ENCODE measurements around the gene CBLN3.

CBLN3 gene

GRCh38 chr14:24414732-24415420, 14.6 kb downstream of the CBLN3 start:
- DNase-seq (ENCODE audit: low read depth, low spot score): no peak
- no peak for TF ChIP-seq ZNF274 (IDR thresholded peaks at IDR 0.05; ENCODE audit: low read depth, low read length)
- no peak for TF ChIP-seq YY1 (IDR thresholded peaks at IDR 0.05; ENCODE audit: insufficient read depth, insufficient read length)
- no peak for TF ChIP-seq SUZ12 (IDR thresholded peaks at IDR 0.05; ENCODE audit: extremely low read depth, insufficient read depth, insufficient read length)
- no peak overlapping the region for H3K4me3 ChIP-seq (ENCODE audit: insufficient read length, low read depth)
- no peak overlapping the region for H3K9ac ChIP-seq (ENCODE audit: insufficient read length, low read depth)
- H3K27me3 ChIP-seq (ENCODE audit: insufficient read depth, insufficient read length): peaks cover under 1% of the 10 kb centered on the region
- peaks cover 16% of the 10 kb centered on the region for H3K36me3 ChIP-seq (ENCODE audit: insufficient read depth, insufficient read length, low read length)
- H3K4me1 ChIP-seq (ENCODE audit: insufficient read depth, insufficient read length): no peaks in the 10 kb centered on the region
- H3K9me3 ChIP-seq (ENCODE audit: insufficient read depth, low read length): no peaks in the 10 kb centered on the region

DNA sequence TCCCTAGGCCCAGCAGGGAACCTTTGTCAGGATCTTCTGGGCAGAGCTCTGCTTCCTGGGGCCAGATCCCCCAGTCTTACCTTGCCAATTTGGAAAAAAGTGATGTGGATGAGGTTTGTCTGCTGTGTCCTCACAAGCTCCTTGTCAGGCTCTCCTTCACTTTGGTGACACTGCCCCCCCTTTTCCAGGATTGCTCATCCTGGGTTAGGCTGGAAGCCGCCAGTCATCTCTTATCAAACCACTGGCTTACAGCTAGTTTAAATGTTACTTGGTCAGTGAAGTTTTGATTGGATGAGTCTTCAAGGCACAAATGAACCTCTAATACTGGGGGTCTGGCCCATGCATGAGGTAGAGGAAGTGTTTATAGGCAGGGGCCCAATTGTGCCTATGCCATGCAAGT, 15.4 kb downstream of the CBLN3 start:
- H3K36me3 ChIP-seq (ENCODE audit: insufficient read depth, insufficient read length, low read length): peaks cover 20% of the 10 kb centered on the region

DNA sequence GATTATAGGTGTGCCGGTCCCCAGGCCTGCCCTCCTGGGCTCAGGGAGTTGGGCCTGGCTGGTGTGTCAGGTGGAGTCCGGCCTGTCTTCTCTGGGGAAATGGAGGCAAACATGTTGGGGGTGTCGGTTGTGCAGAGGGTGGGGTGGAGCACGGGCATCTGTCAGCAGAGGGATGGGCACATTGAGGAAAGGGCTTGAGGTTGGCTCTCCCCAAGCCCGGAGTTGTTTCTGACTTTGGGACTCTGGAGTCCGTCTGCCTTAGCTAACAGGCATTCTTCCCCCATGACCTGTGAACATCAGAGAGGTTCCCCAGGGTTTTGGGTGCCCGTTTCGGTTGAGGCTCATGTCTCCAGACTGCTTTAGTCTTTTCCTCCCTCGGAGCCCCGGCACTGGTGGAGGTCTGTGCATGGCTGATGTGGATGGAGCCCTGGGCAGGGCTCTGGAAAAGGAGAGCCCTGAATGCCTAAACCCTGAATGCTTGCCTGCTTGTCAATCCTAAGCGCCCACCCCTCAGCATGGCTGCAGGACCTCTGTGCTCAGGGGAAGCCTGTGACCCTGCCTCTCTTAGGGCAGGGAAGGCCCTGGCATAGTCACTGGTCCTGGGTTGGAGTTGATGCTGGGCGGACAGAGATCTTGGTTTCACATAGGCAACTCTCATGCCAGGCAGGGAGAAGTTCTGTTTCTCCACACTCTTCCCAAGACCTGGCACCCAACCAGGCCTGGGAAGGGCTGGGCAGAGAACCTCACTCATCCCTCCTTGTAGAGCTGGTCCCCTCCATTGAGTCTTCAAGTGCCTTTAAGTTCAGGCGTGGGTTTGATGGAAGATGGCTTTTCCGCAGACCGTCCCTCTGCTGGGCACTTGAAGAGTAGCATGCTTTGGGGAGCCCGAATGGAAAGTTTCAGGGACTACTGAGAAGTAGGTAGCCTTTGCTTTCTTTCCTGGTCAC, 17.8 kb downstream of the CBLN3 start:
- TF ChIP-seq ZNF274 (IDR thresholded peaks at IDR 0.05; ENCODE audit: low read depth, low read length): no peak
- no peak for TF ChIP-seq SUZ12 (IDR thresholded peaks at IDR 0.05; ENCODE audit: extremely low read depth, insufficient read depth, insufficient read length)
- no peak for TF ChIP-seq YY1 (IDR thresholded peaks at IDR 0.05; ENCODE audit: insufficient read depth, insufficient read length)
- H3K36me3 ChIP-seq (ENCODE audit: insufficient read depth, insufficient read length, low read length): peaks cover 32% of the 10 kb centered on the region
- no peak for DNase-seq (ENCODE audit: low read depth, low spot score)
- H3K9me3 ChIP-seq (ENCODE audit: insufficient read depth, low read length): no peaks in the 10 kb centered on the region
- no peaks in the 10 kb centered on the region for H3K27me3 ChIP-seq (ENCODE audit: insufficient read depth, insufficient read length)
- no peak overlapping the region for H3K4me3 ChIP-seq (ENCODE audit: insufficient read length, low read depth)
- no peak overlapping the region for H3K9ac ChIP-seq (ENCODE audit: insufficient read length, low read depth)
- H3K4me1 ChIP-seq (ENCODE audit: insufficient read depth, insufficient read length): no peaks in the 10 kb centered on the region

More for the DNA sequence above, 15.4 kb downstream of the CBLN3 start:
- no peaks in the 10 kb centered on the region for H3K4me1 ChIP-seq (ENCODE audit: insufficient read depth, insufficient read length)
- no peak overlapping the region for H3K4me3 ChIP-seq (ENCODE audit: insufficient read length, low read depth)
- TF ChIP-seq YY1 (IDR thresholded peaks at IDR 0.05; ENCODE audit: insufficient read depth, insufficient read length): no peak
- TF ChIP-seq SUZ12 (IDR thresholded peaks at IDR 0.05; ENCODE audit: extremely low read depth, insufficient read depth, insufficient read length): no peak
- no peak for TF ChIP-seq ZNF274 (IDR thresholded peaks at IDR 0.05; ENCODE audit: low read depth, low read length)
- H3K9me3 ChIP-seq (ENCODE audit: insufficient read depth, low read length): no peaks in the 10 kb centered on the region
- no peaks in the 10 kb centered on the region for H3K27me3 ChIP-seq (ENCODE audit: insufficient read depth, insufficient read length)
- no peak for DNase-seq (ENCODE audit: low read depth, low spot score)
- H3K9ac ChIP-seq (ENCODE audit: insufficient read length, low read depth): no peak overlapping the region

GRCh38 chr14:24409956-24410355, 19.5 kb downstream of the CBLN3 start:
- peaks cover 30% of the 10 kb centered on the region for H3K36me3 ChIP-seq (ENCODE audit: insufficient read depth, insufficient read length, low read length)
- no peak for TF ChIP-seq YY1 (IDR thresholded peaks at IDR 0.05; ENCODE audit: insufficient read depth, insufficient read length)
- no peak for TF ChIP-seq SUZ12 (IDR thresholded peaks at IDR 0.05; ENCODE audit: extremely low read depth, insufficient read depth, insufficient read length)
- TF ChIP-seq ZNF274 (IDR thresholded peaks at IDR 0.05; ENCODE audit: low read depth, low read length): no peak
- no peaks in the 10 kb centered on the region for H3K27me3 ChIP-seq (ENCODE audit: insufficient read depth, insufficient read length)
- no peak overlapping the region for H3K9ac ChIP-seq (ENCODE audit: insufficient read length, low read depth)
- no peaks in the 10 kb centered on the region for H3K4me1 ChIP-seq (ENCODE audit: insufficient read depth, insufficient read length)
- DNase-seq (ENCODE audit: low read depth, low spot score): no peak
- no peaks in the 10 kb centered on the region for H3K9me3 ChIP-seq (ENCODE audit: insufficient read depth, low read length)
- no peak overlapping the region for H3K4me3 ChIP-seq (ENCODE audit: insufficient read length, low read depth)

DNA sequence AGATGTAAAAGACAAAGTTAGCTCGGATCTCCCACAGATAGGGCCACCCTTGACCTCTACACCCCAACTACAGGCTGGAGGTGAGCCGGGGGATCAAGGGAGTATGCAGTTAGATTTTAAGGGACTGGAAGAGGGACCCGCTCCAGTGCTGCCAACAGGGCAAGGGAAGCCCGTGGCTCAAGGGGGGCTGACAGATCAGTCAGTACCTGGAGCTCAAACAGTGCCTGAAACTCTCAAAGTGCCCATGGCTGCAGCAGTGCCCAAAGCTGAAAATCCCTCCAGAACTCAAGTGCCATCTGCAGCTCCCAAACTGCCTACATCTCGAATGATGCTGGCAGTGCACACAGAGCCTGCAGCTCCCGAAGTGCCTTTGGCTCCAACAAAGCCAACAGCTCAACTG, 20.3 kb downstream of the CBLN3 start:
- H3K9ac ChIP-seq (ENCODE audit: insufficient read length, low read depth): no peak overlapping the region
- H3K36me3 ChIP-seq (ENCODE audit: insufficient read depth, insufficient read length, low read length): peaks cover 25% of the 10 kb centered on the region
- no peaks in the 10 kb centered on the region for H3K9me3 ChIP-seq (ENCODE audit: insufficient read depth, low read length)
- no peaks in the 10 kb centered on the region for H3K27me3 ChIP-seq (ENCODE audit: insufficient read depth, insufficient read length)
- no peak overlapping the region for H3K4me3 ChIP-seq (ENCODE audit: insufficient read length, low read depth)
- TF ChIP-seq ZNF274 (IDR thresholded peaks at IDR 0.05; ENCODE audit: low read depth, low read length) (no peak), YY1 (IDR thresholded peaks at IDR 0.05; ENCODE audit: insufficient read depth, insufficient read length) (no peak), SUZ12 (IDR thresholded peaks at IDR 0.05; ENCODE audit: extremely low read depth, insufficient read depth, insufficient read length) (no peak)
- DNase-seq (ENCODE audit: low read depth, low spot score): no peak
- H3K4me1 ChIP-seq (ENCODE audit: insufficient read depth, insufficient read length): peaks cover 4% of the 10 kb centered on the region

DNA sequence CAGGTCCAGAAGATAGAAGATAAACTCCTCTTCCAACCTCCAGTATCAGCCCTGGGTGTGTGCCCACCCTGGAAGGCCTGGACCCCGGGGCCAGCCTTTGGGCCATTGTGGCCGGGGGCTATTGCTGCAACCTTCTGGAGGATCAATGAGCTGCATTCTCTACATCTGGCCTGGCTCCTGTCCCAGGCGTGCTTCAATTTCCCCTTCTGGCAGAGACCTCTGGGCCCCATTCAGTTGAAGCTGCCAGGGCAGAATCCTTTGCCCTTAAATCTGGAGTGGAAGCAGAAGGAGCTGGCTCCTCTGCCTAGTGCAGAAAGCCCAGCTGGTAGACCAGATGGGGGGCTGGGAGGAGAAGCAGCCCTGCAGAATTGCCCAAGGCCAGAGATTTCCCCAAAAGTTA, 20.7 kb downstream of the CBLN3 start:
- TF ChIP-seq SUZ12 (IDR thresholded peaks at IDR 0.05; ENCODE audit: extremely low read depth, insufficient read depth, insufficient read length): no peak
- no peak for TF ChIP-seq YY1 (IDR thresholded peaks at IDR 0.05; ENCODE audit: insufficient read depth, insufficient read length)
- TF ChIP-seq ZNF274 (IDR thresholded peaks at IDR 0.05; ENCODE audit: low read depth, low read length): no peak
- peaks cover 25% of the 10 kb centered on the region for H3K36me3 ChIP-seq (ENCODE audit: insufficient read depth, insufficient read length, low read length)
- no peak overlapping the region for H3K9ac ChIP-seq (ENCODE audit: insufficient read length, low read depth)

More for the DNA sequence above, 20.7 kb downstream of the CBLN3 start:
- no peak for DNase-seq (ENCODE audit: low read depth, low spot score)
- H3K9me3 ChIP-seq (ENCODE audit: insufficient read depth, low read length): no peaks in the 10 kb centered on the region
- H3K27me3 ChIP-seq (ENCODE audit: insufficient read depth, insufficient read length): no peaks in the 10 kb centered on the region
- no peak overlapping the region for H3K4me3 ChIP-seq (ENCODE audit: insufficient read length, low read depth)
- peaks cover 4% of the 10 kb centered on the region for H3K4me1 ChIP-seq (ENCODE audit: insufficient read depth, insufficient read length)
